Measurements from ENCODE around the gene RBFA. TPM values are rescaled to one million over a fixed set of nuclear protein-coding genes. Genes with fewer than 3 reads are reported as not detected.

The RBFA gene
- total RNA-seq, 1 donor from 2014 or later = 33.0 TPM

DNA sequence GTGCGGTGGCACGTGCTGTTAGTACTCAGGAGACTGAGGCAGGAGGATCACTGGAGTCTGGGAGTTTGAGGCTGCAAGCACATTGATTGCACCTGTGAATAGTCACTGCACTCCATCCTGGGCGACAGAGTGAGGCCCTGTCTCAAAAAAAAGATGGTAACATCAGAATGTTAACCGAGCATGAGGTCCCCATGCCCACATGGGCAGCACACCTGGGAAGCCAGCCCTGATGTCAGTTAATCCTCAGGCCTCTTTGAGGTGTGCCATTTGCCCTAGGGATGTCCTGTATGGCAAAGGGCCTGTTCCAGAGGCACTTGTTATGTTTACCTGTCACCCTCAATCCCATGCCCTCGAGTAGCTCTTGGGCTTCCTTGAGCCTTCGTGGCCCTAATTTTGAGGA is 16.6 kb downstream of the RBFA start:
- TF ChIP-seq, protein P1, sequence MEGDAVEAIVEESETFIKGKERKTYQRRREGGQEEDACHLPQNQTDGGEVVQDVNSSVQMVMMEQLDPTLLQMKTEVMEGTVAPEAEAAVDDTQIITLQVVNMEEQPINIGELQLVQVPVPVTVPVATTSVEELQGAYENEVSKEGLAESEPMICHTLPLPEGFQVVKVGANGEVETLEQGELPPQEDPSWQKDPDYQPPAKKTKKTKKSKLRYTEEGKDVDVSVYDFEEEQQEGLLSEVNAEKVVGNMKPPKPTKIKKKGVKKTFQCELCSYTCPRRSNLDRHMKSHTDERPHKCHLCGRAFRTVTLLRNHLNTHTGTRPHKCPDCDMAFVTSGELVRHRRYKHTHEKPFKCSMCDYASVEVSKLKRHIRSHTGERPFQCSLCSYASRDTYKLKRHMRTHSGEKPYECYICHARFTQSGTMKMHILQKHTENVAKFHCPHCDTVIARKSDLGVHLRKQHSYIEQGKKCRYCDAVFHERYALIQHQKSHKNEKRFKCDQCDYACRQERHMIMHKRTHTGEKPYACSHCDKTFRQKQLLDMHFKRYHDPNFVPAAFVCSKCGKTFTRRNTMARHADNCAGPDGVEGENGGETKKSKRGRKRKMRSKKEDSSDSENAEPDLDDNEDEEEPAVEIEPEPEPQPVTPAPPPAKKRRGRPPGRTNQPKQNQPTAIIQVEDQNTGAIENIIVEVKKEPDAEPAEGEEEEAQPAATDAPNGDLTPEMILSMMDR (IDR thresholded peaks at IDR 0.05; ENCODE audit: insufficient read depth, low read length, poor library complexity, severe bottlenecking) = no peak
- Histone ChIP-seq H3K36me3 (ENCODE audit: control insufficient read depth, insufficient read depth, low read length) (peaks cover 4% of the 10 kb centered on the region), H3K27me3 (ENCODE audit: control insufficient read depth, insufficient read depth, low read length) (no peaks in the 10 kb centered on the region), H3K4me3 (ENCODE audit: low read depth, low read length) (no peak overlapping the region)
- DNase-seq (ENCODE audit: low read depth) = no peak

DNA sequence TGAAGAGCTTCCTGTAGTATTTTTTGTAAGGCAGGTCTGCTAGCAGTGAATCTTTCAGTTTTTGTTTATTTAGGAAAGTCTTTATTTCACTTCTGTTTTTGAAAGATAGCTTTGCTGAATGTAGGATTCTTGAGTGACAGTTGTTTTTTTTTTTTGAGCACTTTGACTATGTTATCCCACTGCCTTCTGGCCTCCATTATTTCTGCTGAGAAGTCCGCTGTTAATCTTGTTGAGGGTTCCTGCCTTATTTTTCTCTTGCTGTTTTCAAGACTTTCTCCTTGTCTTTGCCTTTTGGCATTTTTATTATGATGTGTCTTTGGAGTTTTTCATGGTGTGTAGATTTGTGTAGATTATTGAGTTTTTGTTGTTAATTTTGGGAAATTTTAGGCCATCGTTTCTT is 21.9 kb downstream of the RBFA start:
- TF ChIP-seq, protein P1 (IDR thresholded peaks at IDR 0.05; ENCODE audit: insufficient read depth, low read length, poor library complexity, severe bottlenecking) = no peak
- Histone ChIP-seq H3K4me3 (ENCODE audit: low read depth, low read length) (no peak overlapping the region), H3K27me3 (ENCODE audit: control insufficient read depth, insufficient read depth, low read length) (no peaks in the 10 kb centered on the region), H3K36me3 (ENCODE audit: control insufficient read depth, insufficient read depth, low read length) (no peaks in the 10 kb centered on the region)
- DNase-seq (ENCODE audit: low read depth) = no peak

DNA sequence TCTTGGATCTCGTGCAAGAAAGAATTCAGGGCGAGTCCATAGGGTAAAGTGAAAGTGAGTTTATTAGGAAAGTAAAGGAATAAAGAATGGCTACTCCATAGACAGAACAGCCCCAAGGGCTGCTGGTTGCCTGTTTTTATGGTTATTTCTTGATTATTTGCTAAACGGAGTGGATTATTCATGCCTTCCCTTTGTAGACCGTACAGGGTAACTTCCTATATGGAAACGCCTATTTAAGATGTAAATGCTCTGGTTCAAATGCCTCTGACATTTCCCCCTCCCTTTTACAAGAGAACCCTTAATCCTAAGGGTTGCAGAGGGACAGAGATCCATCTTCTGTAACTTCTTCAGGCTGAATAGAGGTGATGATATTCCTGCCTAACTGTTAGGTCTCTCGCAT is 25.7 kb downstream of the RBFA start:
- Histone ChIP-seq H3K4me3 (ENCODE audit: low read depth, low read length) (no peak overlapping the region), H3K27me3 (ENCODE audit: control insufficient read depth, insufficient read depth, low read length) (no peaks in the 10 kb centered on the region), H3K36me3 (ENCODE audit: control insufficient read depth, insufficient read depth, low read length) (no peaks in the 10 kb centered on the region)
- TF ChIP-seq, protein P1 (IDR thresholded peaks at IDR 0.05; ENCODE audit: insufficient read depth, low read length, poor library complexity, severe bottlenecking) = no peak
- DNase-seq (ENCODE audit: low read depth) = no peak

DNA sequence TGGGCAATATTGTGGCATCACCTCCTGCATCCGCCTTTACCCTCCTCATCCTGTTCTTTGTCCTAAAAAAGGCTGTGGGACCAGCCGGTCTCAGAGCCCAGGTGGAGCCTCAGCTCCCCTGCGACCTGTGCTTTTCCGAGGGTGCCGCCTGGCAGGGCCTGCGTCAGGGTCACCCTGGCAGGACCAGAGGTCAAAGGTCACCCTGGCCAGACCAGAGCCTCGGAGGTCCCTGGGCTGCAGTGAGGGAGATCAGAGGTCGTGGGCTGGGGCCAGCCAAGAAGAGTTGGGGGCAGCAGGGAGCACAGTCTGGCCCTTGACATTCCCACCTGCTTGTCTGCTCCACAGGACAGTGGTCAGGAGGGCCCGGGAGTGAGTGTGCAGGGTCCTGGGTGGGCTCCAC is 31.5 kb downstream of the RBFA start:
- TF ChIP-seq, protein P1 (IDR thresholded peaks at IDR 0.05; ENCODE audit: insufficient read depth, low read length, poor library complexity, severe bottlenecking) = no peak
- no peak overlapping the region for H3K4me3 ChIP-seq (ENCODE audit: low read depth, low read length)
- H3K36me3 ChIP-seq (ENCODE audit: control insufficient read depth, insufficient read depth, low read length) = no peaks in the 10 kb centered on the region
- DNase-seq (ENCODE audit: low read depth) = no peak
- no peaks in the 10 kb centered on the region for H3K27me3 ChIP-seq (ENCODE audit: control insufficient read depth, insufficient read depth, low read length)

DNA sequence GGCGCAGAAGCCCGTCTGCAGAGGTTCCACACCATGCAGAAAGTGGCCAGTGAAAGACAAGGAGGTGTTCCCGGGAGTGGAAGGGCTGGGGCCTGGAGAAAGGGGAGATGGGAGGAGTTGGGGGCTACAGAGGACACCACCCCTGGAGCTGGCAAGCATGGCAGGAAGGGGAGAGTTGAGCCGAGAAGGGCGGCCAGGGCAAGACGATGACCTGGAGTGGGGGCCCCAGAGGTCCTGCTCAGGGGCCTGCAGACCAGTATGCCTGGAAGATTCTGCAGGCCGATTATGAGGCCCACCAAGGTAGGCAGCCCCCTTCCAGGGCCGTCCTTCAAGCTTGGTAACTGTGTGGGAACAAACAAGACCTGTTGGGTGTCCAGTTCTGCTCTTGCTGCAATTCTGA is 33.1 kb downstream of the RBFA start:
- H3K27me3 ChIP-seq (ENCODE audit: control insufficient read depth, insufficient read depth, low read length) = no peaks in the 10 kb centered on the region
- no peak for DNase-seq (ENCODE audit: low read depth)
- no peaks in the 10 kb centered on the region for H3K36me3 ChIP-seq (ENCODE audit: control insufficient read depth, insufficient read depth, low read length)
- no peak overlapping the region for H3K4me3 ChIP-seq (ENCODE audit: low read depth, low read length)
- TF ChIP-seq, protein P1 (IDR thresholded peaks at IDR 0.05; ENCODE audit: insufficient read depth, low read length, poor library complexity, severe bottlenecking) = no peak

DNA sequence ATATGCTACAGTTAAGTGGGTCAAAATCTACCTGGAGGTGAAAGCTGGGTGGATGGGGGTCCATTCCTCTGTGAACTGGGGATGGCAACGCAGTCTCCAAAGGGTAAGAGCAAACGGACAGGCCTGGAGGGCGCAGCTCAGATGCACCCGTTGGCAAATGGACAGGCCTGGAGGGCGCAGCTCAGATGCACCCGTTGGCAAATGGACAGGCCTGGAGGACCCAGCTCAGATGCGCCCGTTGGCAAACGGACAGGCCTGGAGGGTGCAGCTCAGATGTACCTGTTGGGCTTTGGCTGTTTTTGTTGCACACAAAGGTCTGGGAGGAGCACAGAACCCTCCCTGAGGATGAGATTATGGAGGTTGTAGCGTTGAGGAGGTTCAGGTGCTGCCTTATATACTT is 33.7 kb downstream of the RBFA start:
- Histone ChIP-seq H3K36me3 (ENCODE audit: control insufficient read depth, insufficient read depth, low read length) (no peaks in the 10 kb centered on the region), H3K27me3 (ENCODE audit: control insufficient read depth, insufficient read depth, low read length) (no peaks in the 10 kb centered on the region), H3K4me3 (ENCODE audit: low read depth, low read length) (no peak overlapping the region)
- no peak for DNase-seq (ENCODE audit: low read depth)
- TF ChIP-seq, protein P1 (IDR thresholded peaks at IDR 0.05; ENCODE audit: insufficient read depth, low read length, poor library complexity, severe bottlenecking) = no peak
